ENCODE results near the gene KCNK7. TPM values are rescaled to one million over a fixed set of nuclear protein-coding genes. Genes with fewer than 3 reads are reported as not detected.
A peak's percentile ranks its signal among the peaks of the same experiment; 100 is the strongest.
"Not testable (repeated sequence)": the region's sequence is repeated elsewhere in the genome, so short reads cannot be mapped to it uniquely, and the experiment has no call there.

Gene KCNK7
- total RNA-seq, 1 donor from 2014 or later: 0.17 TPM

GRCh38 chr11:65571940-65572339, 23.7 kb downstream of the KCNK7 start:
- peak; percentile 67 for TF ChIP-seq CTCF (conservative IDR thresholded peaks at IDR 0.05; ENCODE audit: low read depth, low read length)
- H3K4me3 ChIP-seq (ENCODE audit: low read depth, low read length): peak overlapping the region; percentile 84
- no peak for DNase-seq (ENCODE audit: low read depth)

DNA sequence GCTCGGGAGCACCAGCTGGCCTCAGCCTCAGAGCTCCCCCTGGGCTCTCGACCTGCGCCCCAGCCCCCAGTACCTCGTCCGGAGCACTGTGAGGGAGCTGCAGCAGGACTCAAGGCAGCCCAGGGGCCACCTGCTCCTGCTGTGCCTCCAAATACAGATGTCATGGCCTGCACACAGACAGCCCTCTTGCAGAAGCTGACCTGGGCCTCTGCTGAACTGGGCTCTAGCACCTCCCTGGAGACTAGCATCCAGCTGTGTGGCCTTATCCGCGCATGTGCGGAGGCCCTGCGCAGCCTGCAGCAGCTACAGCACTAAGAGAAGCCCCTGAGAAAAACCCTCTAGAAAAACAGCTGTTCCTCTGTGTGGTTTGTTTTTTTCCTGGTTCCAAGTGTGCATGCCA, 24.2 kb downstream of the KCNK7 start:
- no peak for TF ChIP-seq CTCF (conservative IDR thresholded peaks at IDR 0.05; ENCODE audit: low read depth, low read length)
- H3K4me3 ChIP-seq (ENCODE audit: low read depth, low read length): peak overlapping the region; percentile 84
- DNase-seq (ENCODE audit: low read depth): no peak

DNA sequence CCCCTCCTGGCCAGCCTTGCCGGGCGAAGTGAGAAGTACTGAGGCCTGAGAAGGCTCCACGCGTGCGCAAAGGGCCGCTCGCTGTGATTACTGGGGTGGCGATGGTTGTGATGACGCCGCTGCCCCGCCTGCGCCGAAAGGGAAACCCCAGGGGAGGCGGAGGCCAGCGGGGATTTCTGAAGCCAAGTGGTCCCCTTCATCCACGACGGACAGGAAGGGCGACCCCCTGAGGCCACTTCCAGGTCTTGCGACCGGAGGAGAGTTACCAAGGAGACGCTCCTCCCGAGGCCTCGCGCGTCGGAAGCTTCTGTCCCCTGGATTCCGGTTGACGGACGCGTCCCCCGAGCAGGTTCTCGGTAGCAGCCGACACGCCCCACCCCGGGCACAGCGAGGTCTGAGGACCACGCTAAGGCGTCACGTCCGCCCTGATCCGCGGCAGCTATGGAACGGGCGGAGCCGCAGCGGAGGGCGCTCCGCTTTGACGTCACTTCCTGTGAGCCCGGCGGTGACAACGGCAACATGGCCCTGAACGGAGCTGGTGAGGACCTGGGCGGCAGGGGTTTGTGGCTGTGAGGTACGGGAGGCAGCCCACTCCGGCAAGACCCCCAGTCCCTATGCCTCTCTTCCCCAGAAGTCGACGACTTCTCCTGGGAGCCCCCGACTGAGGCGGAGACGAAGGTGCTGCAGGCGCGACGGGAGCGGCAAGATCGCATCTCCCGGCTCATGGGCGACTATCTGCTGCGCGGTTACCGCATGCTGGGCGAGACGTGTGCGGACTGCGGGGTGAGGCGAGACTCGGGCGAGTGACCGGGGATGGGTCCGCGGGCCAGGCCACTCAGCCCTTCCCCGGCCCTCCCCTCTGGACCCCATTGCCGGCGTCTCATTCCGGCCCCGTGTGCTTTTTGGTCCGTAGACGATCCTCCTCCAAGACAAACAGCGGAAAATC, 25.4 kb downstream of the KCNK7 start, which contains the start of gene ZNRD2:
TSS of gene ZNRD2 (plus strand) at position 505 of the 946 bp plus-strand sequence. CDS start at position 520, 15 bp downstream.
- peak; percentile 48 for TF ChIP-seq CTCF (conservative IDR thresholded peaks at IDR 0.05; ENCODE audit: low read depth, low read length)
- H3K4me3 ChIP-seq (ENCODE audit: low read depth, low read length): peak within 1 kb of the TSS; percentile 84
- DNase-seq (ENCODE audit: low read depth): peak; percentile 85

DNA sequence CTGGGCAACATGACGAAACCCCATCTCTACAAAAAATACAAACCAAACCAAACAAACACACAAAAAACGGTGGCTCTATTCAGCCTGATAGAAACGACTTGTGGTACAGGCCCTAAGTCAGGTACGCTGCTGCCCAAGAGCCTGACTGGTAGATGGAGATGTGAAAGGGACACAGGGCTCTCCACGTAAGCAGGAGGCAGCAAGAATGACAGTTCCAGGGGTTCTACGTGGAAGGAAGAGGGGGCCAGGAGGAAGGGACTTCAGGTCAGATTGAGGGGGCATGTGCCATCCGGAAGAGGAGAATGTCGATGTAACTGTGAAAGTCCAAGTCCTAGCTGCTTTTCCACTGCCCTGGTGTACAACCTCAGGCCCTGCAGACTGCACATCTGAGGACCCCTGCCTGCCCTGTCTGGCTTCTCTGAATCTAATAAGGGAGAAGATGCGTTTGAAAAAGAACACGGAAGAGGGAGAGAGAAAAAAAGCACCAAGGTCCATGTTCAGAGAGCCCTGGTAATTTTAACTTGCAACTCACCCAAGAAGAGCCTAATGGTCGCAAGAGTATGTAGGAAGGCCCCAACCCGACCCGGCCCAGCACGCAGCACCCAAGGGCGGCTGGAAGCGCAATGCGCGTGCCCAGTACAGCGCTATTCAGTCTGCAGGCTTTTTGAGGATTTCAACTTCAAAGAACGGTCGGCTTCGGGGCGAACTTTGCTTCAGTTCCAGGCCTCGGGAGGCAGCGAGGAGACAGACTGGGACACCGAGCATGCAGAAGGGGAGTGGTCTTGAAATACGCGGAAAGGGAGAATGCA, 26.2 kb downstream of the KCNK7 start:
- TF ChIP-seq CTCF (conservative IDR thresholded peaks at IDR 0.05; ENCODE audit: low read depth, low read length): no peak
- no peak for DNase-seq (ENCODE audit: low read depth)
- peak overlapping the region; percentile 84 for H3K4me3 ChIP-seq (ENCODE audit: low read depth, low read length)

DNA sequence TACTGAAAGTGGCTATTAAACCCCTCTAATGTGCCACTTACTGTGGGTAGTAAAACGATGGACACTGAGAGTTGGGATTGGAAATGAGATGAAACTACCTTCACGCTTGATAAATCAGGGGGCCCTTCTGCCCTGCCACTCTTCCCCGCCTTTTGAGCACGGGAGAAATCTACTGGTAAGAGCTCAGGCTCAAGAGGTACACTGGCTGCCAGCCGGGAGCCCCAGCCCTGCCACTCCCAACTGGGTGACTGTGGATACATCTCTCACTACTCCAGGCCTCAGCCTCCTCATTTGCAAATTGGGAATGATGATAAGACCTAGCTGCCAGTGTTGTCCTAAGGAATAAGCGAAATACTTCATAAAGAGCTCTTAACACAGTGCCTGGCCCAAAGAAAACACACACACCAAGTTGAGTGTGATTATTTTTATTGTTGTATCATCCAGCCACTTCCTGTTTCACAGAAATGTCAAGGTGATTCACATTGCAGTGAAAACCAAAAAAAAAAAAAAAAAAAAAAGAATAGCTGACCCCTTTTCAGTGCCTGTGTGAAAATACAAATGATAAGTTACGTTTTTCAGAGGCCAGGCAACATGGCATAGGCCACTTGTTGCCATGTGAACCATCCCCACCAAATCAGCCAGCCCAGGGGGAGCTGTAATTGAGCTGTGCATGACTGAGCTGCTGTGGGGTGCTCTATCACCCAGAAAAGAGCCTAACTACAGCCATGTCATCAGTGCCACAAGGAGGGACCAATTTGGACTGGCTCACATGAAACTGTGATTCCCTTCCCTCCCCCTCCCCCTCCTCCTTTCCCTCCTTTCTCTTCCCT, 29.8 kb downstream of the KCNK7 start:
- no peak overlapping the region for H3K4me3 ChIP-seq (ENCODE audit: low read depth, low read length)
- TF ChIP-seq CTCF (conservative IDR thresholded peaks at IDR 0.05; ENCODE audit: low read depth, low read length): no peak
- no peak for DNase-seq (ENCODE audit: low read depth)

DNA sequence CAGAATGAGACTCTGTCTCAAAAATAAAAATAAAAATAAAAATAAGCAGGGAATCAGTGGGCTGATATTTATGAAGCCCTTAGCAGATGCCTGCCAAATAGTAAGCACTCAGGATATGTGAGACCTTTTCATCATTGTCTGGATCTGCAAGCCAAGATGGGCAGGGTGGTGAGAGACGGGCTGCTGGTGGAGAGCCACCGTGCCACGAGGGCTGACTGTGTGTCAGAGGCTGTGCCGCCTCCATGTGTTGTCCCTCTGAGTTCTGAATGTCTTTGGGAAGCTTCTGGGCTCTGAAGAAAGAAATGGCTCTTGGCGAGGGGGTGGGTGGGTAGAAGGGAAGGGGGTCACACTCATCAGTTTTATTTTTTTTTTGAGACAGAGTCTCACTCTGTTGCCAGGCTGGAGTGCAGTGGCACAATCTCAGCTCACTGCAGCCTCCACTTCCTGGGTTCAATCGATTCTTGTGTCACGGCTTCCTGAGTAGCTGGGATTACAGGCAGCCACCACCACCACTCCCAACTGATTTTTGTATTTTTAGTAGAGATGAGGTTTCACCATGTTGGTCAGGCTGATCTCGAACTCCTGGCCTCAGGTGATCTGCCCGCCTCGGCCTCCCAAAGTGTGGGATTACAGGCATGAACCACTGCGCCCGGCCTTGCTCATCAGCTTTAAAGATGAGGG, 30.6 kb downstream of the KCNK7 start:
- not testable (repeated sequence) for H3K4me3 ChIP-seq (ENCODE audit: low read depth, low read length); DNase-seq (ENCODE audit: low read depth)

Measured in epithelial cell of proximal tubule (primary cell).